ELR (cell line): ENCODE results near the gene FRMD4A.

ENCODE experiments used
- DNase-seq: peaks from one replicate; pipeline ENCODE4 v3.0.0-alpha.2; 2015; ENCODE audit warnings: low read depth

Gene FRMD4A

GRCh38 chr10:13754277-13754676 is 576.4 kb downstream of the FRMD4A start:
- no peak for DNase-seq

DNA sequence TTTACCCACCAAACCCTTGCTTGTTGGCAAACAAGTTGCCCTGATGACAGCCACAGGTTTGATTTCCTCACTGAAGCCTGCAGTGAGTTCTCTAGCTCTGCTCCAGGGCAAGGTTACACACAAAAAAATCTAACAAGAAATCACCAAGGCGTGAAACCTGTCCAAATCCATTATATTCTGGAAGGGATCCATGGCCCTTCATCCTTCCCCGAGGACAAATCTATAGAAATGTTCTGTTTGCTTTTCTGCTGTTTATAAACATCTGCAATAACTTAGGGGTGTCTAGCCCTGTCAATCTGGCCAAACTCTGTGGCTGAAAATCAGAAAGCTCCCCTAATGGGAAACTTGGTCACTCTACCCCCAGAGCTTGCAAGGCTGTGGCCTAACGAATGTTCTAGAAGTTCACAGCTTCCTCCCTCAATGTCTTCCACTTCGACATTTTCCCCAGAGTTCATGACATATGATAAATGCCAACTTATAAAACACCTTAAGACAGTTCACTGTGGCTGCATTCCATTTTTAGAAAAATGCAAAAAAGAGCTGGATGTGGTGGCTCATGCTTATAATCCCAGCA is 579.4 kb downstream of the FRMD4A start:
- DNase-seq: no peak

- DNase-seq: no peak
These were observed 580.2 kb downstream of the FRMD4A start for GRCh38 chr10:13750299-13751190.

DNA sequence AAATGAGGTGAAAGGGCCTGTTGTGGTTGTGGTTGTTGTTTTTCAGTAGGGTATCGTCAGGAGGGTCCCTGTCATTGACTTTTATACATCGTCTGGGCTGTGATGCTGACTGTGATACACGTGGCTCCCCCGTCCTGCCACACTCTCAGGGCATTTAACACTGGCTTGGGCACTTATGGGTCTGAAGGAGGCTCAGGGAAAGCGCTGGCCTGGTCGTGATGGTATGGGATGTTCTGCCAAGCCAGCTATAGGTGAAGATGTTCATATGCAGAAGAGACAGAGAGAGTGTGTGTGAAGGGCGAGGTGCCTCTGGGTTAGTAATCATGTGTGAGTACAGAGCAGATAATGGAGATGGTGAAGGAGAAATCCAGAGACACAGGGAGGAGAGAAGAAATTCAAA is 585.5 kb downstream of the FRMD4A start:
- no peak for DNase-seq

DNA sequence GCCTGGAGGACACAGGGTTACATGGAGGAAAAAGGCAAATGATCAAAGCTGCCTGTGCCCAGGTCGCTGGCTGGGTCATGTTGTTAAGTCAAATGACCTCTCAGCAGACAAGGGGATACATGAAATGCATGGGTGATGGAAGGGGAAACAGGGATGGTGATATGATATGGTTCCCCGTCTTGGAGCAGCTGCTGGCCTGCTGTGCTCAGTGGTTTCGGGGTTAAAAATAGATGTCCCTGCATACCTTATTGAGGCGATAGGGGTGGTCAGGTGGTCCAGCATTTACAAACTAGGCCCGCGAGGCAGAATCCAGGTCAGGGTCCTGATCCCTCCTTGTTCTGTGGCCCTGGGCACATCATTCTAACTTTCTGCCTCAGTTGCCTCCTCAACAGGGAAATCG is 586.8 kb downstream of the FRMD4A start:
- no peak for DNase-seq

DNA sequence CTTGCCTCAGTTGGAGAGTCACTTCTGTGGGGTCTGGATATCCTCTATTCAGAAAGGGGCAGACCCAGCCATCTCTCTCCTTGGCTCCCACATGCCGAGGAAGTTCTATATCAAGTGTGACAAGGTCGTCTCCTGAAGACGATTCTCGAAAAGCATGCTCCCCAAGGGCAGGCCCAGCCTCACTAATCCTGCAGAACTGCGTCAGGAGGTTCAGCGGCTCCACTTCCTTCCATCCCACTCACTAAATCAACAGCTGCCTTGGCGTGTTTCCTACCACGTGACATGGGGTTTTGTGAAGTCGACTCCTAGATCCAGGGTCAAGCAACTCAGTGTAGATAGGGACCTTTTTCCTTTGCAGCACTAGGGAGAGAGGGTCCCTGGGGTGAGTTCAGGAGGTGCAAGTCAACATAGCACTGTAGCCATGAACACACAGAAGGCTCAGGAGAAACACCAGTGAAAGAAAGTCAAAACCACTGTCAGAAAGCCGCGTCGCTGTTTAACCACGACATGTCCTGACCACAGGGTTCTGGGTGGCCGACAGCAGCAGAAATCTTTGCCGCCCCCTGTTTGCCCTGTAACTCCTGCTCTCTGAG is 587.5 kb downstream of the FRMD4A start:
- DNase-seq: no peak

- no peak for DNase-seq
These were observed 589.3 kb downstream of the FRMD4A start for GRCh38 chr10:13741438-13741837.

DNA sequence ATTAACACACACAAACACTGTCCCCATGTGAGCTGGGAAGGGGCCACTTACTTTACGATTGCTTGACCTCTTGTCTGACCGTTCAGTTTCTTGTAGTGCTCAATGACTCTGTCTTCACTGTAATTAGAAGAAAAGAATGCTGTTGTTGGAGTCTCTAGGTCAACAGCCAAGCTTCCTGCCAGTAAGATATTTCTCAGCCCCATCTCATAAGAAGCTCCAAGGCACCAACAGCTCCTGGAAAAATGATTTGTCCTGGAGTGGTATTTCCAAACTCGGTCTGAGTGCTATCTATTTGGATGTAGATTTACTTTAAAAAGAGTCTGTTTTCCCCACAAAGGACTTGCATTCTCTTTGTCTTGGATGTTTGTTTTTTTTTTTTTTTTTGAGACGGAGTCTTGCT is 590.3 kb downstream of the FRMD4A start:
- no peak for DNase-seq

GRCh38 chr10:13739183-13739582 is 591.5 kb downstream of the FRMD4A start:
- DNase-seq: no peak

DNA sequence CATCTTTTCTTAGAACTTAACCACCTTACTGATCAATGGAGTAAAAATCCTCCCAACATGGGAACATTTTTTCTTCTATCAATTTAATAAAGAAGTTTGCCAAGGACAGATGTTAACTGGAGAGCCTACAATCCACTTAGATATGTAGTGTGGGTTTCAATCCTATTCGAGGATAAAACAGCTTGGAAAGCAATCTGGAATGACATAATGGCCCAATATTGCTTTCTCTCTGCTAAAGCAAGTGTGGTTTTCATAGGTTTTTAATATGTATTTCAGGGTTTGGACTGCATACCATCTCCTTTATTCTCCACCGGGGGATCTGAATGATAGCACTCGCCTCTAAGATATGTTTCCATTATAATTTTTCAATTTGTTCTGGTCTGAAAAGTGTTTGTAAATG is 594.2 kb downstream of the FRMD4A start:
- no peak for DNase-seq

DNA sequence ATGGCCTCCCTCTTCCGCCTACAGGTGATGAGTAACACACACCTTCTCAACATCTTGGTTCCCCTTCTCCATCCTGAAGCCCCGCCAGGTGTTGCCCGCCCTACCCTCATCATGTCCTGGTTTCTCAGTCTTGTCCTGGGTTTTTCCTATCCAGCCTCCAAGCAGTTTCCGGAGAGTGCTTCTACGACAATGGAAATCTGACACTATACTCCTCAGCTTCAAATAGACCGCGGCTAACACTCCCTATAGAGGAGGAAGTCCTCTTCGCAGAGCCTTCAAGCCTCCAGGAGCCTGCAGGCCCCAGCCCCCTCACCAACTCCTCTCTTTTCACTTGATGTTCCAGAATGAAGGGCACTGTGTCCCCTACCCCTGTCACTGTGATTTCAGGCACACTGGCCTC is 596.6 kb downstream of the FRMD4A start:
- DNase-seq: no peak

GRCh38 chr10:13733071-13733470 is 597.7 kb downstream of the FRMD4A start:
- no peak for DNase-seq

GRCh38 chr10:13732465-13732881 is 598.3 kb downstream of the FRMD4A start:
- DNase-seq: no peak

- DNase-seq: no peak
These were observed 598.9 kb downstream of the FRMD4A start for GRCh38 chr10:13731799-13732198.

DNA sequence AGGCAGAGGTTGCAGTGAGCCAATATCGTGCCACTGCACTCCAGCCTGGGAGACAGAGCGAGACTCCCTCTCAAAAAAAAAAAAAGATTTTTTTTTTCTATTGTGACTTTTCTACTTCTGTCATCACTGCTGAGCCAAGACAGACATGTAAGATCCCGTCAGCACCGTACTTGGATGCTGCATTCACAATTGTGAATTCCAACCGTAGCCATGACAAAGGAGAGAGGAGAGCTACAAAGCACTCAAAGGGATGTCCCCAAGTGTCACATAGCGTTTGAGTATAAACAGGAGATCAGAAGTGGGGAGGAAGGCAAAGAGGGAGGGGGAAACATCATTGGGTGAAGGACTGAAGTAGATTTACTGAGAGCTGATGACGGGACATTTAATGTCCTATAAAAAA is 599.8 kb downstream of the FRMD4A start:
- no peak for DNase-seq

DNA sequence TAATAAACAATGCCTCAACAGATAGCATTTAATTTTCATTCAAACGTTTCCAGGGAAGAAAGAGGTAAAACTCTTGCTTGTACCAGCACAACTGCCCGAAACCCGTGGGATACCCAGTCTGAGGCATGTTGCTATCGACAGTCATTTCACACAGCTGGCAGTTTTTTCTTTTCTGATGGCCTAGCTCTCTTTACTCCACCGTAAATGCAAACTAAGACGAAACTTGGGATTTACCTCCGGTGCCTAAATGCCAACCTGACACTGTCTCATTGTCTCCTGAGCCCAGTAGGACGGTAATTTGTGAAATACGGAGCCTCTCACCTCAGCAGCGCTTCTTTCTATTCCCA is 600.4 kb downstream of the FRMD4A start:
- DNase-seq: no peak

DNA sequence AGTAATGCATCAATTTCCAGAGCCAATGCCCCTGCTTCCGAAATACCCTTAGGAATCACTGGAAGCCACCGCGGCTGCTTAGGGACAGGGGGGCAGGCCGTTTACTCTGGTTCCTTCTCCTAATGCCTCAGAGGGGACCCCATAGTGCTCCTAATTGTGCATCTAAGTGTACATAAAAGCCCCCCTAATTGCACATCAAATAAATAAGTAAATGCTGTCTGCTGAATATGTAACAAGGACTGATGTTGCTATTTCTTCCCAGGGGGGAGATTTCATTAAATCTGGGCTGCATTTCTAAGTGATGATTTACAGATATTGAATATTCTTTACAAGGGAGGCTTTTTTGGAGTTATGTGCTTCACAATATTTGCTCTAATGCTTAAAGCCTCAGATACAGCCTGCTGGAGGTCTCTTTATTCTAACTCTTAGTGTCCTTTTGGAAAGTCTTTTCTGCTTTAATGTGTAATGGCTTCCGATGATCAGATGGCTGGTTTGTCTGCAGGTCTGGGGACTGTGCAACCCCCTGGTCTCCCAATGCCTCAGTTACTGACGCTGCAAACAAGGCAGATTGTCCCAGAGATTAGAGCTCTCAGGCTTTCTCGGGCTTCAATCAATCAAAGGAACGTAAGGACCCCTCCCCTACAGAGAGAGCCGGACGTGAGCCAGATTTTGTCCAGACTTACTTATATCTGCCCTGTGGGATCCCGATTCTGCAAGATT is 601.0 kb downstream of the FRMD4A start:
- no peak for DNase-seq

DNA sequence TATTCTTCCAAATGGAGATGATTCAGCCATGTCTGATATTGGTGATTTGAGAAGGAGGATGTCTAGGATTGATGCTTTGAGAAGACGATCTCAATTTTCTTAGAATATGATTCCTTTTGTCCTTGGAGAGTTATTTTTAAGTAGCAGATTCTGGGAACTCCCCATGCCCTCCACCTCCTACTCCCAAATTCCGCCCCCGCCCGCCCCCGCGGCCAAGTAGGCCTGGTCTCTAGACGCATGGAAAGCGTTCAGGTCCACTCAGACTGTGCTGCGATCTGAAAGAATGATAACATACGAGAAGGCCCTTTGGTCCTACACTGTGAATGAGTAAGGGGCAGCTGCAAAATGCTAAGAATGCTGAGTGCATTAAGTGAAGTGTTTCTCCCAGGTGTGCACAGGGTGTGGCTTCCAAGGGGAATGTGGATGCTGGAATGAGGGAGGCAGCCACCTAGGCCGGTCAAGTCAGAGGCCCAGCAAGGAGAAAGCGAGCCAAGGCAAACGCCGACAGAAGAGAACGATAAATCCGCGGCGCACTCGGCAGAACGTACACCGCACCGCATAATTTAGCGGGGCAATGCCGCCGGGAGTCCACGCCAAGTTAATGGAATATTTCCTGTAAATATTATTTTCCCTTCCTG is 601.7 kb downstream of the FRMD4A start:
- no peak for DNase-seq

DNA sequence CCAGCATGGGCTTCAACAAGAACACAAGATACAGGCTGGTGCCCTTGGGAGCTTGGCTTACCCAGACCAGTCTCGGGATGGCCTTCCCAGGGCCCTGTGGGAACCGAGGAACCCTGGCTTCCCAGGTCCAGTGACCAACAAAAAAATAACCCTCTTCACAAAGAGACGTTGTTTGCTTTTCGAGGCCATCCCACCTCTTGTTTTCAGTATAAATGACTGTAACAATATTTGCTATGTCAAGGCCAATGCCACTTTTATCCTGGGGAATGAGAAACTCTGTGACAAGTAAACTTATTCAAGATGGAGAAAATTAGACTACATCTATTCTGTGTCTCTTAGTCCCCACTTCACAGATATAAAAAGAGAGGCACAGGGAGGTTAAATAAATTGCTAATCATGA is 605.1 kb downstream of the FRMD4A start:
- no peak for DNase-seq

DNA sequence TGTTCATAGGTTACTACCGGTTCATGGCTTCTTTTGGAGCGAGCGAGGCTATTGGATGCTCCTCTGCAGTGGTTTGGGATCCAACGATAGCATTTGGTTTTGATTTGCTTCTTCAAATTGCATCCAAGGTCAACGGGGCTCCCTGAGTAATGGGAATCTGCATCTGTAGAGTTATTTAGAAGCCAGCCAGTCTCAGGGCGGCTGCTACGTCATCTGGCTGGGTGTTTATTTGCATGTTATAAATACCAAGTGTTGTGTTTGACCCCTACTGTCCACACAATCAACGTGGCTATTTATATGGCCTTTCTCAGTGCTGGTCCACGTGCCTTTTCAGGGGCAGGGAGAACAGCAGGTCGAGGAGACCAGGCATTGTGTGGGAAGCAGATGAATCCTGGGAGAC is 606.2 kb downstream of the FRMD4A start:
- no peak for DNase-seq

- no peak for DNase-seq
These were observed 607.7 kb downstream of the FRMD4A start for GRCh38 chr10:13722747-13723653.
